Aorta (tissue), 5 donors: ENCODE measurements around the gene HBG1. TPM values are rescaled to one million over a fixed set of nuclear protein-coding genes. Genes with fewer than 3 reads are reported as not detected.

Experiments used
- ATAC-seq: fragments of 200-7000 bp; cut with Tn5 transposase; one replicate; pipeline ENCODE4 v1.9.1; 2022; ENCODE audit warnings: moderate library complexity; ENCODE audit not compliant: low FRiP score
- DNase-seq, 2 donors: peaks; one replicate each; pipeline ENCODE4 v3.0.0-alpha.2; 2020
- H3K27ac ChIP-seq, 2 donors: one replicate each; pipeline ENCODE4 v1.5.1; 2013; ENCODE audit warnings: low read length in 2 of 2, mild to moderate bottlenecking in 2 of 2, moderate library complexity in 2 of 2, control low read depth in 1 of 2, inconsistent platforms in 1 of 2, low read depth in 1 of 2
- H3K27me3 ChIP-seq, 2 donors: one replicate each; pipeline ENCODE4 v1.6.1; 2013; ENCODE audit warnings: control low read depth in 1 of 2, low read length in 1 of 2, mild to moderate bottlenecking in 1 of 2, moderate library complexity in 1 of 2; ENCODE audit not compliant: insufficient read depth in 2 of 2, control insufficient read depth in 1 of 2
- H3K36me3 ChIP-seq, 2 donors: one replicate each; pipeline ENCODE4 v1.6.1; 2013; ENCODE audit warnings: control low read depth in 1 of 2, low read length in 1 of 2, mild to moderate bottlenecking in 1 of 2; ENCODE audit not compliant: insufficient read depth in 2 of 2, control insufficient read depth in 1 of 2
- H3K4me1 ChIP-seq, 2 donors: one replicate each; pipeline ENCODE4 v1.6.1; 2013; ENCODE audit warnings: low read length in 2 of 2, control low read depth in 1 of 2, mild to moderate bottlenecking in 1 of 2, moderate library complexity in 1 of 2; ENCODE audit not compliant: insufficient read depth in 2 of 2, control insufficient read depth in 1 of 2
- H3K4me3 ChIP-seq, 2 donors: one replicate each; pipeline ENCODE4 v1.5.1; 2013; ENCODE audit warnings: low read length in 2 of 2, control low read depth in 1 of 2, mild to moderate bottlenecking in 1 of 2
- H3K9me3 ChIP-seq: one replicate; pipeline ENCODE4 v1.6.1; 2013; ENCODE audit warnings: mild to moderate bottlenecking, low read length; ENCODE audit not compliant: control insufficient read depth
- WGBS, 2 donors: extraction: QIAGEN DNeasy Blood & Tissue Kit; methylation state at CpG; one replicate each; pipeline ENCODE4 v1.1.7; 2013; 5-methylcytosine and 5-hydroxymethylcytosine counted together
- intact Hi-C, 2 donors: fragments of 100-400 bp; cut with DNase I; formaldehyde crosslinking; loops; one replicate each; pipeline versions ENCODE4 v1.14.2 to v1.15.0; 2022
- polyA plus RNA-seq, 2 donors: library from polyadenylated mRNA; stranded (reverse); fragments of 200-250 nt; gene quantifications; one replicate each; pipeline ENCODE4 v1.2.3, GENCODE V29; 2013
- total RNA-seq, 2 donors: library from RNA; stranded (reverse); fragmentation: NEBNext Ultra II Directional; extraction: Animal tissue kit (Norgen Biotek cat#: 25700); gene quantifications; one replicate each; pipeline ENCODE4 v1.2.1, GENCODE V29; 2021
- donor health status: healthy with polysubstance abuse.
- donor health status: Bipolar disorder and iron deficiency.
- donor health status: DM: no; HTN: no; CAD: no.
- donor health status: DM: no; HTN: no; CAD: no.
- donor health status: DM: yes; HTN: yes; CAD: no.

The HBG1 gene
- total and polyA plus RNA-seq, 4 donors: not detected

DNA sequence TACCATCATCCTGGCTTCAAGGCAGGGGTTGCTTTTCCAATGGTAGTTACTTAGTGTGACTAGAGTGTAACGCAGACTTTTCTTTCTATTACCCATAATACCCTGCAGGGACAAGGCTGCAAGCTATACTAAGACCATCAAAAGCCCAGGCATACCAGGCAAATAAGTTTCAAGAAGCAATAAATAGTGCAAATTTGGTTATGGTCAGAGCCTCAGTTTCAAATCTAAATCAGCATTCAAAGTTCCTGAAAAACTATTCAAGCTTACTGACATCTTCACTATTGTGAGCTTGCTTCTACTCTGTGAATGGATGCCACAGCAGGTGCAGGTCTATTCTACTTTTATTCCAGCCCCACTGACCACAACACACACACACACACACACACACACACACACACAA, 20.3 kb downstream of the HBG1 start:
- Histone ChIP-seq H3K27me3 (no peaks in the 10 kb centered on the region), H3K4me1 (no peaks in the 10 kb centered on the region), H3K36me3 (no peaks in the 10 kb centered on the region), H3K4me3 (no peak overlapping the region), H3K27ac (no peak overlapping the region), H3K9me3 (no peaks in the 10 kb centered on the region)
- intact Hi-C loops: no loop called here
- WGBS, 2 donors: 73 to 80% methylated on average over 1 of the region's 1 CpG
- DNase-seq (no peak), ATAC-seq (no peak)

DNA sequence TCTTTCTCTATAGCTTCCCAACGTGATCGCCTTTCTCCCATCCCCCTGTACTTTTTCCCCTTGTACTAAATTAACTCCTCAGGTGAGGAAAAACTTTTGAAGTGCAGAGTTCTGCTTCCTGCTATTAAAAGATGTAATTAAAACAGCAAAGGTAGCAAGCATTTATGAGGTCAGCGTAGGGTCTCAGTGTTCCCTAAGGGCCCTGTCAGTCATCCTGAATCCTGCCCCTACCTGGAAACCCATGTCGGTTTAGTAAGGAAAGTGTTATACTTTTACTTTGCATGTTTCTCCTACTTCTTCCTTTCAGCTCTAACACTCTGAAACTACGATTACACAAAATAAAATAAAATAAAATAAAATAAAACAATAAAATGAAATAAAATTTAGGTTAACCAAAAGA, 21.5 kb downstream of the HBG1 start:
- no peak overlapping the region for H3K4me3 ChIP-seq
- H3K27me3 ChIP-seq: no peaks in the 10 kb centered on the region
- no peak for DNase-seq
- no peaks in the 10 kb centered on the region for H3K9me3 ChIP-seq
- H3K27ac ChIP-seq: no peak overlapping the region
- no peaks in the 10 kb centered on the region for H3K4me1 ChIP-seq
- intact Hi-C loops: no loop called here
- ATAC-seq: no peak
- no peaks in the 10 kb centered on the region for H3K36me3 ChIP-seq
- 58 to 59% methylated on average over 5 of the region's 5 CpGs for WGBS, 2 donors

DNA sequence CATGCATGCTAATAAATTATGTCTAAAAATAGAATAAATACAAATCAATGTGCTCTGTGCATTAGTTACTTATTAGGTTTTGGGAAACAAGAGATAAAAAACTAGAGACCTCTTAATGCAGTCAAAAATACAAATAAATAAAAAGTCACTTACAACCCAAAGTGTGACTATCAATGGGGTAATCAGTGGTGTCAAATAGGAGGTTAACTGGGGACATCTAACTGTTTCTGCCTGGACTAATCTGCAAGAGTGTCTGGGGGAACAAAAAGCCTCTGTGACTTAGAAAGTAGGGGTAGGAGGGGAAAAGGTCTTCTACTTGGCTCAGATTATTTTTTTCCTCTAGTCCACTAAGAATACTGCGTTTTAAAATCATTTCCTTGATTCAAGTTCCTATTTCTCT, 22.0 kb downstream of the HBG1 start:
- DNase-seq: no peak
- H3K4me1 ChIP-seq: no peaks in the 10 kb centered on the region
- WGBS, 2 donors: 40 to 43% methylated on average over 1 of the region's 1 CpG
- no peaks in the 10 kb centered on the region for H3K9me3 ChIP-seq
- no peaks in the 10 kb centered on the region for H3K36me3 ChIP-seq
- H3K27me3 ChIP-seq: no peaks in the 10 kb centered on the region
- H3K4me3 ChIP-seq: no peak overlapping the region
- intact Hi-C loops: no loop called here
- no peak overlapping the region for H3K27ac ChIP-seq
- ATAC-seq: no peak

DNA sequence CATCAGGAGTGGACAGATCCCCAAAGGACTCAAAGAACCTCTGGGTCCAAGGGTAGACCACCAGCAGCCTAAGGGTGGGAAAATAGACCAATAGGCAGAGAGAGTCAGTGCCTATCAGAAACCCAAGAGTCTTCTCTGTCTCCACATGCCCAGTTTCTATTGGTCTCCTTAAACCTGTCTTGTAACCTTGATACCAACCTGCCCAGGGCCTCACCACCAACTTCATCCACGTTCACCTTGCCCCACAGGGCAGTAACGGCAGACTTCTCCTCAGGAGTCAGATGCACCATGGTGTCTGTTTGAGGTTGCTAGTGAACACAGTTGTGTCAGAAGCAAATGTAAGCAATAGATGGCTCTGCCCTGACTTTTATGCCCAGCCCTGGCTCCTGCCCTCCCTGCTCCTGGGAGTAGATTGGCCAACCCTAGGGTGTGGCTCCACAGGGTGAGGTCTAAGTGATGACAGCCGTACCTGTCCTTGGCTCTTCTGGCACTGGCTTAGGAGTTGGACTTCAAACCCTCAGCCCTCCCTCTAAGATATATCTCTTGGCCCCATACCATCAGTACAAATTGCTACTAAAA, 22.8 kb downstream of the HBG1 start, which contains the start of gene HBB:
Gene HBB, minus strand, starts transcription at position 340 of the 579 bp plus-strand sequence. Its CDS starts 50 bp downstream, at position 290.
- H3K27me3 ChIP-seq: no peaks in the 10 kb centered on the region
- H3K9me3 ChIP-seq: no peaks in the 10 kb centered on the region
- H3K4me1 ChIP-seq: no peaks in the 10 kb centered on the region
- no peak for DNase-seq
- intact Hi-C loops: no loop called here
- ATAC-seq: peak; percentile 54
- H3K27ac ChIP-seq: no peak within 1 kb of the TSS
- no peak within 1 kb of the TSS for H3K4me3 ChIP-seq
- WGBS, 2 donors: 78 to 89% methylated on average over 3 of the region's 3 CpGs
- H3K36me3 ChIP-seq: no peaks in the 10 kb centered on the region

DNA sequence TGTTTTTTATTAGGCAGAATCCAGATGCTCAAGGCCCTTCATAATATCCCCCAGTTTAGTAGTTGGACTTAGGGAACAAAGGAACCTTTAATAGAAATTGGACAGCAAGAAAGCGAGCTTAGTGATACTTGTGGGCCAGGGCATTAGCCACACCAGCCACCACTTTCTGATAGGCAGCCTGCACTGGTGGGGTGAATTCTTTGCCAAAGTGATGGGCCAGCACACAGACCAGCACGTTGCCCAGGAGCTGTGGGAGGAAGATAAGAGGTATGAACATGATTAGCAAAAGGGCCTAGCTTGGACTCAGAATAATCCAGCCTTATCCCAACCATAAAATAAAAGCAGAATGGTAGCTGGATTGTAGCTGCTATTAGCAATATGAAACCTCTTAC, 24.2 kb downstream of the HBG1 start:
- Histone ChIP-seq H3K4me3 (no peak overlapping the region), H3K4me1 (no peaks in the 10 kb centered on the region), H3K27ac (no peak overlapping the region), H3K27me3 (no peaks in the 10 kb centered on the region), H3K36me3 (no peaks in the 10 kb centered on the region), H3K9me3 (no peaks in the 10 kb centered on the region)
- 58 to 77% methylated on average over 2 of the region's 2 CpGs for WGBS, 2 donors
- intact Hi-C loops: no loop called here
- no peak for DNase-seq
- no peak for ATAC-seq

DNA sequence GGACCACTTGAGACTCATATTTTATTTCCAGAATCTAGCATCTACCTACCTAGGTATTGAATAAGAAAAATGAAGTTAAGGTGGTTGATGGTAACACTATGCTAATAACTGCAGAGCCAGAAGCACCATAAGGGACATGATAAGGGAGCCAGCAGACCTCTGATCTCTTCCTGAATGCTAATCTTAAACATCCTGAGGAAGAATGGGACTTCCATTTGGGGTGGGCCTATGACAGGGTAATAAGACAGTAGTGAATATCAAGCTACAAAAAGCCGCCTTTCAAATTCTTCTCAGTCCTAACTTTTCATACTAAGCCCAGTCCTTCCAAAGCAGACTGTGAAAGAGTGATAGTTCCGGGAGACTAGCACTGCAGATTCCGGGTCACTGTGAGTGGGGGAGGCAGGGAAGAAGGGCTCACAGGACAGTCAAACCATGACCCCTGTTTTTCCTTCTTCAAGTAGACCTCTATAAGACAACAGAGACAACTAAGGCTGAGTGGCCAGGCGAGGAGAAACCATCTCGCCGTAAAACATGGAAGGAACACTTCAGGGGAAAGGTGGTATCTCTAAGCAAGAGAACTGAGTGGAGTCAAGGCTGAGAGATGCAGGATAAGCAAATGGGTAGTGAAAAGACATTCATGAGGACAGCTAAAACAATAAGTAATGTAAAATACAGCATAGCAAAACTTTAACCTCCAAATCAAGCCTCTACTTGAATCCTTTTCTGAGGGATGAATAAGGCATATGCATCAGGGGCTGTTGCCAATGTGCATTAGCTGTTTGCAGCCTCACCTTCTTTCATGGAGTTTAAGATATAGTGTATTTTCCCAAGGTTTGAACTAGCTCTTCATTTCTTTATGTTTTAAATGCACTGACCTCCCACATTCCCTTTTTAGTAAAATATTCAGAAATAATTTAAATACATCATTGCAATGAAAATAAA, 24.8 kb downstream of the HBG1 start:
- H3K4me3 ChIP-seq: no peak overlapping the region
- H3K27me3 ChIP-seq: no peaks in the 10 kb centered on the region
- DNase-seq: no peak
- H3K4me1 ChIP-seq: no peaks in the 10 kb centered on the region
- WGBS, 2 donors: 69 to 79% methylated on average over 6 of the region's 6 CpGs
- intact Hi-C loops: no loop called here
- ATAC-seq: no peak
- no peaks in the 10 kb centered on the region for H3K36me3 ChIP-seq
- H3K9me3 ChIP-seq: no peaks in the 10 kb centered on the region
- H3K27ac ChIP-seq: no peak overlapping the region

DNA sequence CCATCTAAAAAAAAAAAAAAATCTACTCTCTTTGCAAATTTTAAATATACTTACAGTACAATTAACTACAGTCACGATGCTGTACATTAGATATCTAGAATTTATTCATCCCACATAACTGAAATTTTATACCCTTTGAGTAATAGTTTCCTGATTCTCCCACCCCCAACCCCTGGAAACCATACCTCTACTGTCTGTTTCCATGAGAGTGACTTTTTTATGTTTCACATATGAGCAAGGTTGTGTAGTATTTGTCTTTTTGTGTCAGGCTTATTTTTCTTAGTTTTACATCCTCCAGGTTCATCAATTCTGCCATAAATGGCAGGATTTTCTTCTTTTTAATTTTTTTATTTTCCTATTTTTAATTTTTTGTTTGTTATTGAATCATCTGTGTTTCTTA, 26.0 kb downstream of the HBG1 start:
- Histone ChIP-seq H3K27ac (no peak overlapping the region), H3K9me3 (no peaks in the 10 kb centered on the region), H3K4me1 (no peaks in the 10 kb centered on the region), H3K27me3 (no peaks in the 10 kb centered on the region), H3K36me3 (no peaks in the 10 kb centered on the region), H3K4me3 (no peak overlapping the region)
- intact Hi-C loops: no loop called here
- ATAC-seq (no peak), DNase-seq (no peak)
- WGBS, 2 donors: 49 to 53% methylated on average over 1 of the region's 1 CpG

DNA sequence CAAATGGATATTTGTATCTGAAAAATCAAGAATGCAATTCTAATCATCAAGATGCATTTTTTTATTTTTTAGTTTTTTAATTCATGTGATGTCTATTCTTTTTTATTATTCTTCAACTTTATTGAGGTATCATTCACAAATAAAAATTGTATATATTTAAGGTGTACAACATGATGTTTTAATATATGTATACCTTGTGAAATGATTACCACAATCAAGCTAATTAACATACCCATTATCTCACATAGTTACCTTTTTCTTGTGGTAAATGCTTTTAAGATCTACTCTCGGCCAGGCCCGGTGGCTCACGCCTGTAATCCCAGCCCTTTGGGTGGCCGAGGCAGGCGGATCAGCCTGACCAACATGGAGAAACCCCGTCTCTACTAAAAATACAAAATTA, 26.5 kb downstream of the HBG1 start:
- no peak for DNase-seq

DNA sequence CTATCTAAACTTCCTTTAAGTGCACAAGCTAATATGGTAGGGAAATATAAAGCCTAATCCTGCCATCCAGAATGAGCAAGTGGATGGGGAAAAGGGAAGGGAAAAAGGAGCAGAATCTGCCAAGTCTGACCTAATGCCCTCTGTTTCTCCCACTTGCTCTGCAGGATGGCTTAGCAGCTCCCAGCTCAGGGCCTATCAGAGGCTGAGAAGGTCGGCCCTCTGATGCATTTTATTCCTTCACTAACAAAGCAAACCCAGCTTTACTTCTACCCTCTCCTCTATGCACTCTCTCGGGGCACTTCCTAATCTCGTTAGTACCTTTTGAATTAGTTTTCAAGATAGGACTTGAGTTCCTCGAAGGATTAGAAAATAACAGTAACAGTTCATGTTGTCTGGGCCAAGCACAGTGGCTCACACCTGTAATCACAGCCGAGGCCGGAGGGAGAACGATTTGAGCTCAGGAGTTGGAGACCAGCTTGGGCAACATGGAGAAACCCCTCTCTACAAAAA, 39.2 kb downstream of the HBG1 start:
- DNase-seq (no peak), ATAC-seq (no peak)
- peaks cover 0 to 2% of the 10 kb centered on the region in 2 donors for H3K27me3 ChIP-seq
- no peaks in the 10 kb centered on the region for H3K4me1 ChIP-seq
- H3K9me3 ChIP-seq: no peaks in the 10 kb centered on the region
- H3K36me3 ChIP-seq: no peaks in the 10 kb centered on the region
- WGBS, 2 donors: 65 to 67% methylated on average over 7 of the region's 7 CpGs
- intact Hi-C loops: no loop called here
- H3K27ac ChIP-seq: no peak overlapping the region
- H3K4me3 ChIP-seq: no peak overlapping the region

More for the DNA sequence above, 26.5 kb downstream of the HBG1 start:
- H3K4me3 ChIP-seq: no peak overlapping the region
- WGBS, 2 donors: 86 to 94% methylated on average over 6 of the region's 6 CpGs
- no peak for ATAC-seq
- no peaks in the 10 kb centered on the region for H3K27me3 ChIP-seq
- no peaks in the 10 kb centered on the region for H3K4me1 ChIP-seq
- no peak overlapping the region for H3K27ac ChIP-seq
- no peaks in the 10 kb centered on the region for H3K9me3 ChIP-seq
- no peaks in the 10 kb centered on the region for H3K36me3 ChIP-seq
- intact Hi-C loops: no loop called here
